PC-9 (cell line): ENCODE measurements around the gene MEGF8.

Experiments
- CTCF ChIP-seq: fragments of 200-600 bp; sonication (generic); conservative IDR thresholded peaks from 2 replicates; pipeline ENCODE4 v1.6.1; 2017; ENCODE audit warnings: mixed run types, antibody characterized with exemption, mild to moderate bottlenecking, moderate library complexity
- EZH2 ChIP-seq: fragments of 200-600 bp; sonication (generic); IDR thresholded peaks from 2 replicates; pipeline ENCODE4 v1.8.0; 2017; ENCODE audit warnings: antibody characterized with exemption, low read depth

GRCh38 chr19:42295831-42296525 lies 29.5 kb upstream of the MEGF8 start:
- TF ChIP-seq CTCF (peak; percentile 95), EZH2 (no peak)
